ENCODE measurements around the gene TNRC6C.

Gene TNRC6C

GRCh38 chr17:78127888-78128550 is 169.5 kb downstream of the TNRC6C start:
- peak overlapping the region; percentile 35 for H3K4me3 ChIP-seq (ENCODE audit: low read depth, low read length)
- TF ChIP-seq, protein P1, sequence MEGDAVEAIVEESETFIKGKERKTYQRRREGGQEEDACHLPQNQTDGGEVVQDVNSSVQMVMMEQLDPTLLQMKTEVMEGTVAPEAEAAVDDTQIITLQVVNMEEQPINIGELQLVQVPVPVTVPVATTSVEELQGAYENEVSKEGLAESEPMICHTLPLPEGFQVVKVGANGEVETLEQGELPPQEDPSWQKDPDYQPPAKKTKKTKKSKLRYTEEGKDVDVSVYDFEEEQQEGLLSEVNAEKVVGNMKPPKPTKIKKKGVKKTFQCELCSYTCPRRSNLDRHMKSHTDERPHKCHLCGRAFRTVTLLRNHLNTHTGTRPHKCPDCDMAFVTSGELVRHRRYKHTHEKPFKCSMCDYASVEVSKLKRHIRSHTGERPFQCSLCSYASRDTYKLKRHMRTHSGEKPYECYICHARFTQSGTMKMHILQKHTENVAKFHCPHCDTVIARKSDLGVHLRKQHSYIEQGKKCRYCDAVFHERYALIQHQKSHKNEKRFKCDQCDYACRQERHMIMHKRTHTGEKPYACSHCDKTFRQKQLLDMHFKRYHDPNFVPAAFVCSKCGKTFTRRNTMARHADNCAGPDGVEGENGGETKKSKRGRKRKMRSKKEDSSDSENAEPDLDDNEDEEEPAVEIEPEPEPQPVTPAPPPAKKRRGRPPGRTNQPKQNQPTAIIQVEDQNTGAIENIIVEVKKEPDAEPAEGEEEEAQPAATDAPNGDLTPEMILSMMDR (IDR thresholded peaks at IDR 0.05; ENCODE audit: low read depth, low read length), result no peak
- no peak for DNase-seq (ENCODE audit: low read depth, low spot score)
- in situ Hi-C loops (cut with HindIII; ENCODE audit: low sequenced_read_pairs), result no loop called here

DNA sequence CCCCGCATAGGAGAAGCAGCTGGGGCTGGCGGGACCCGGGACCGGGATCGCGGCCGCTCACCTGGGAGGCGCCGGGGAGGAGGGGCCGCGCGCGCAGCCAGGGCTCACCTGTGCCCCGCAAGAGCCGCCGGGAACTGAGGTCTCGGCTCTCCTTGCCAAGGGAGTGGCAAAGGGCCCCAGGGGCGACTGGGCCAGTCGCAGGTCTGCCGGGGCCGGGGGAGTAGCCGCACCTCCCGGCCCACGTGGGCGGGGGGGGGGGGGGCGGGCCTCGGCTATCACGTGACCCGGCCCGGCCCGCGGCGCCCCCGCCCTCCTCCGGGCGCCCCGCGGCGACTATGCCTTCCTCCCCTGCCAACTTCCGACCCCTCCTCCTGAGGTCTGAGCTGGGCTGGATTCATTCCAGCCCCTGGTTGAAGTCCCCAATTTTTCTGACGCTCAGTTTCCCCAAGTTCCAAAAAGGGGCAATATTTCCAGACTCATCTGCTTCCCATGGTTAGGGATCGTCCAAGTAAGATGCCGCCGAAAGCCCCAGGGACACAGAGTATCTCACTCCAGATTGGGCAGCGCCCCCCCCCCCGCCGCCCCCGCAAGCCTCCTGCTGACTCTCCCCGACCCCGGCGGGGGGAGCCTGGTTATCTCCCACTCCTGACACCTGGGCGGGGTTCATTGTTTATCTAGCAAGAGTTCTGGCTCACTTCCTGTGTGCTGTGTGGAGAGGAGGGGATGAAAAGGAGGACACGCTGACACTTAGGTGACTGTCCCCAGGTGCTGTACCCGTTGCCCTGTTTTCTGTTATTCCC is 170.2 kb downstream of the TNRC6C start, which contains the start of gene TMC6:
TSS of gene TMC6 (minus strand) at position 205 of the 800 bp plus-strand sequence. CDS start 1,923 bp downstream, outside the sequence.
- H3K4me3 ChIP-seq (ENCODE audit: low read depth, low read length), result peak within 1 kb of the TSS; percentile 35
- in situ Hi-C loops (cut with HindIII; ENCODE audit: low sequenced_read_pairs), result no loop called here
- TF ChIP-seq, protein P1 (IDR thresholded peaks at IDR 0.05; ENCODE audit: low read depth, low read length), result no peak
- no peak for DNase-seq (ENCODE audit: low read depth, low spot score)

GRCh38 chr17:78129351-78130089 is 171.0 kb downstream of the TNRC6C start:
- in situ Hi-C loops (cut with HindIII; ENCODE audit: low sequenced_read_pairs), result no loop called here
- DNase-seq (ENCODE audit: low read depth, low spot score), result no peak
- TF ChIP-seq, protein P1 (IDR thresholded peaks at IDR 0.05; ENCODE audit: low read depth, low read length), result no peak
- no peak overlapping the region for H3K4me3 ChIP-seq (ENCODE audit: low read depth, low read length)

DNA sequence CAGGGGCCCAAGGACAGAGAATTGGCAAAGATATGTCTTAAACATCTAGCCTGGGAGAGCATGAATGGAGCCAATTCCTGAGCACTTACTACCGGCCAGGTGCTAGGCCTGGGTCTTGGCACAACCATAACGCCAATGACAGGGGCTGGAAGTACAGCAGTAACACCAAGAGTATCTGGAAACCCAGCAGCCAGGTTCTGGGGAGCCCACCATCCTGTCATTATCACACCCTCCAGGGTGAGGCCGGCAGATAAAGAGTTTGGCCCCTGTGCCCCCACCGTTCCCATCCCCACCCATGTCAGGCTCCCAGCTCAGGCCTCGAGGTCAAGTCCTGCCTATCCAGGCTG is 171.6 kb downstream of the TNRC6C start:
- no peak overlapping the region for H3K4me3 ChIP-seq (ENCODE audit: low read depth, low read length)
- TF ChIP-seq, protein P1 (IDR thresholded peaks at IDR 0.05; ENCODE audit: low read depth, low read length), result no peak
- DNase-seq (ENCODE audit: low read depth, low spot score), result no peak
- in situ Hi-C loops (cut with HindIII; ENCODE audit: low sequenced_read_pairs), result no loop called here

DNA sequence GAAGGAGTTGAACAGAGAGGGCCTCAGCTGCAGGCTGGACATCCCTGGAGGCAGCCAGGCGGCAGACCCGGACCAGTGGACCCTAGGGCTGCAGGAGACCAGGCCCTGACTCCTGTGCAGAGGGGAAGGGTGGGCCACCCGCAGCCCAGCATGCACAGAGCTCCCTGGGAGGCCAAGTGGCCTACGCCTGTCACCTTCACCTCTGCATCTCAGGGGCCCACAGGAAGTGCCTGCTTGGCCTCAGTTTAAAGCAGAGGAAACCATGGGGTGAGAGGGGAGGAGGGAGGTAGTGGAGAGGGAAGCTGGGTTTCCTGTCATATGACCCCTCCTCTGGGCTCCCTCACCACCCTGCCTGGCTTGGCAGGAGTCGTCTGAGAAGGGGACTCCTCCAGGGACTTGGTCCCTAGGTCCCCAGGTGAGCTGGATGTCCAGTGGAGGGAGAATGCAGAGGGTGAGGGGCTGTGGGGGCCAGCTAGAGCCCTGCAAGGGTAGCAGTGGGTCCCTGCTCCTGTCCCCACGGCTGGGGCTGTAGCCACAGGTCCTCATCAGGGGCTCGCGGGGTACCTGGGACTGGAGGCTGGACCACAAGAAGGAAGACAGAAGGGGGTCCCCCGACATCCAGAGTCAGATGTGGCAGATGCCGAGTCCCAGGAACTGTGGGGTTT is 172.1 kb downstream of the TNRC6C start, which contains the start of gene TMC8:
TSS of gene TMC8 (plus strand) at position 335 of the 665 bp plus-strand sequence. CDS start 818 bp downstream, outside the sequence.
- in situ Hi-C loops (cut with HindIII; ENCODE audit: low sequenced_read_pairs), result no loop called here

More for the DNA sequence above, 172.1 kb downstream of the TNRC6C start, which contains the start of gene TMC8:
- H3K4me3 ChIP-seq (ENCODE audit: low read depth, low read length), result no peak within 1 kb of the TSS
- DNase-seq (ENCODE audit: low read depth, low spot score), result no peak
- TF ChIP-seq, protein P1 (IDR thresholded peaks at IDR 0.05; ENCODE audit: low read depth, low read length), result no peak
